Tibial nerve (tissue), 4 donors: ENCODE measurements around the gene SSH2. TPM values are rescaled to one million over a fixed set of nuclear protein-coding genes. Genes with fewer than 3 reads are reported as not detected.

Source experiments
- DNase-seq, 2 donors: peaks; one replicate each; pipeline ENCODE4 v3.0.0-alpha.2; 2019; ENCODE audit warnings: low spot score in 2 of 2
- H3K27ac ChIP-seq, 4 donors: fragments of 200-600 bp; sonication (generic) in 3 of 4; one replicate each; pipeline ENCODE4 v1.5.1; 2017 to 2019; ENCODE audit warnings: mild to moderate bottlenecking in 1 of 4
- H3K27me3 ChIP-seq, 2 donors: fragments of 200-600 bp; sonication (generic) in 1 of 2; one replicate each; pipeline versions ENCODE4 v1.5.1 to v1.6.0; 2017 to 2019
- H3K36me3 ChIP-seq, 3 donors: fragments of 200-600 bp; sonication (generic); one replicate each; pipeline ENCODE4 v1.5.1; 2018 to 2019
- H3K4me1 ChIP-seq, 4 donors: fragments of 200-600 bp; sonication (generic) in 3 of 4; one replicate each; pipeline ENCODE4 v1.5.1; 2017 to 2019
- H3K4me3 ChIP-seq, 4 donors: fragments of 200-600 bp; sonication (generic) in 3 of 4; one replicate each; pipeline ENCODE4 v1.5.1; 2017 to 2019; ENCODE audit warnings: mild to moderate bottlenecking in 1 of 4, moderate library complexity in 1 of 4
- H3K9me3 ChIP-seq, 4 donors: fragments of 200-600 bp; sonication (generic) in 3 of 4; one replicate each; pipeline ENCODE4 v1.5.1; 2017 to 2019
- CTCF ChIP-seq, 5 experiments: fragments of 200-600 bp in 3 of 5; fragments of 450-650 bp in 2 of 5; sonication (generic) in 3 of 5; IDR thresholded peaks; one replicate each; pipeline ENCODE4 v1.5.1; 2016 to 2019; ENCODE audit warnings: antibody characterized with exemption in 5 of 5, mild to moderate bottlenecking in 3 of 5, moderate library complexity in 2 of 5
- EP300 ChIP-seq, 2 donors: sonication (generic); formaldehyde crosslinking; IDR thresholded peaks; one replicate each; pipeline ENCODE4 v1.6.1; 2017; ENCODE audit warnings: antibody characterized with exemption in 2 of 2, mild to moderate bottlenecking in 1 of 2
- POLR2A ChIP-seq, 2 donors: fragments of 450-650 bp; IDR thresholded peaks; one replicate each; pipeline ENCODE4 v1.6.1; 2017; ENCODE audit warnings: antibody characterized with exemption in 2 of 2, mild to moderate bottlenecking in 2 of 2, moderate library complexity in 2 of 2
- WGBS, 2 donors: methylation state at CpG; one replicate each; pipeline ENCODE4 v1.1.5; 2018; 5-methylcytosine and 5-hydroxymethylcytosine counted together
- total RNA-seq, 4 donors: library from RNA; depleted of rRNA; stranded (reverse); fragments of >200 nt; gene quantifications; one replicate each; pipeline ENCODE4 v1.1.0, GENCODE V29; 2016

Gene SSH2
- total RNA-seq, 4 donors from 2014 or later, result 51.3 to 67.1 (median 55.7) TPM

GRCh38 chr17:29617125-29617480, 312.9 kb downstream of the SSH2 start:
- H3K27me3 ChIP-seq, result peaks cover 0 to 5% of the 10 kb centered on the region in 2 donors
- peak overlapping the region in 3 of 4 donors; percentile 69 to 88 (median 78) for H3K27ac ChIP-seq
- 2 to 4% methylated on average over 8 to 16 of the region's 16 CpGs for WGBS, 2 donors
- H3K36me3 ChIP-seq, result peaks cover 0 to 7% (median 0%) of the 10 kb centered on the region in 3 donors
- H3K9me3 ChIP-seq, result no peaks in the 10 kb centered on the region
- DNase-seq, result peak in 1 of 2 donors; percentile 69
- H3K4me1 ChIP-seq, result peaks cover 0 to 78% (median 57%) of the 10 kb centered on the region in 4 donors
- peak overlapping the region; percentile 11 to 53 (median 36) for H3K4me3 ChIP-seq
- TF ChIP-seq CTCF (IDR thresholded peaks at IDR 0.05), result peak; percentile 43 to 69 (median 64)
- peak in 1 of 2 donors; percentile 45 for TF ChIP-seq POLR2A (IDR thresholded peaks at IDR 0.05)
- TF ChIP-seq EP300 (IDR thresholded peaks at IDR 0.05), result peak in 1 of 2 donors; percentile 44

- Histone ChIP-seq H3K4me1 (peaks cover 0 to 72% (median 51%) of the 10 kb centered on the region in 4 donors), H3K27me3 (peaks cover 0 to 5% of the 10 kb centered on the region in 2 donors), H3K9me3 (no peaks in the 10 kb centered on the region), H3K27ac (peak overlapping the region in 3 of 4 donors; percentile 66 to 89 (median 88)), H3K4me3 (peak overlapping the region; percentile 26 to 53 (median 49)), H3K36me3 (peaks cover 0 to 7% (median 0%) of the 10 kb centered on the region in 3 donors)
- WGBS, 2 donors, result 35 to 52% methylated on average over 25 to 26 of the region's 32 CpGs
- TF ChIP-seq EP300 (IDR thresholded peaks at IDR 0.05), result no peak
- no peak for TF ChIP-seq CTCF (IDR thresholded peaks at IDR 0.05)
- no peak for TF ChIP-seq POLR2A (IDR thresholded peaks at IDR 0.05)
- no peak for DNase-seq
Measured at GRCh38 chr17:29616300-29617048, 313.6 kb downstream of the SSH2 start.

GRCh38 chr17:29615492-29616299, 314.3 kb downstream of the SSH2 start:
- H3K36me3 ChIP-seq, result peaks cover 0 to 9% (median 0%) of the 10 kb centered on the region in 3 donors
- peak overlapping the region; percentile 56 to 89 (median 77) for H3K27ac ChIP-seq
- H3K4me1 ChIP-seq, result peaks cover 0 to 67% (median 51%) of the 10 kb centered on the region in 4 donors
- no peaks in the 10 kb centered on the region for H3K9me3 ChIP-seq
- TF ChIP-seq EP300 (IDR thresholded peaks at IDR 0.05) (peak in 1 of 2 donors; percentile 89), CTCF (IDR thresholded peaks at IDR 0.05) (peak in 1 of 5 experiments; percentile 6), POLR2A (IDR thresholded peaks at IDR 0.05) (peak; percentile 32 to 89)
- DNase-seq, result peak; percentile 85 to 87
- H3K27me3 ChIP-seq, result peaks cover 0 to 5% of the 10 kb centered on the region in 2 donors
- 5 to 10% methylated on average over 51 to 60 of the region's 74 CpGs for WGBS, 2 donors
- H3K4me3 ChIP-seq, result peak overlapping the region; percentile 26 to 50 (median 46)

- Histone ChIP-seq H3K4me3 (peak overlapping the region; percentile 23 to 50 (median 34)), H3K36me3 (peaks cover 0 to 14% (median 0%) of the 10 kb centered on the region in 3 donors), H3K4me1 (peaks cover 0 to 67% (median 51%) of the 10 kb centered on the region in 4 donors), H3K27me3 (peaks cover 0 to 5% of the 10 kb centered on the region in 2 donors), H3K9me3 (no peaks in the 10 kb centered on the region), H3K27ac (peak overlapping the region; percentile 56 to 89 (median 77))
- WGBS, 2 donors, result 10 to 29% methylated on average over 10 to 15 of the region's 15 CpGs
- TF ChIP-seq EP300 (IDR thresholded peaks at IDR 0.05) (no peak), POLR2A (IDR thresholded peaks at IDR 0.05) (no peak), CTCF (IDR thresholded peaks at IDR 0.05) (peak in 1 of 5 experiments; percentile 12)
- DNase-seq, result no peak
Measured at GRCh38 chr17:29615048-29615385, 315.0 kb downstream of the SSH2 start.
